DOHH2 (cell line): ENCODE data around the gene ENPP7.

ENCODE experiments used
- EZH2phosphoT487 ChIP-seq: fragments of 200-600 bp; sonication (generic); IDR thresholded peaks from 2 replicates; pipeline ENCODE4 v1.6.1; 2017; ENCODE audit warnings: borderline replicate concordance, mild to moderate bottlenecking, antibody characterized with exemption, low read length, moderate library complexity, mixed read lengths
- TF ChIP-seq, protein P1 (sequence below): fragments of 200-600 bp; sonication (generic); IDR thresholded peaks from one replicate; pipeline ENCODE4 v1.5.1; 2014; ENCODE audit warnings: antibody characterized with exemption, mild to moderate bottlenecking, low read depth, low read length; ENCODE audit not compliant: poor library complexity, severe bottlenecking

DNA sequence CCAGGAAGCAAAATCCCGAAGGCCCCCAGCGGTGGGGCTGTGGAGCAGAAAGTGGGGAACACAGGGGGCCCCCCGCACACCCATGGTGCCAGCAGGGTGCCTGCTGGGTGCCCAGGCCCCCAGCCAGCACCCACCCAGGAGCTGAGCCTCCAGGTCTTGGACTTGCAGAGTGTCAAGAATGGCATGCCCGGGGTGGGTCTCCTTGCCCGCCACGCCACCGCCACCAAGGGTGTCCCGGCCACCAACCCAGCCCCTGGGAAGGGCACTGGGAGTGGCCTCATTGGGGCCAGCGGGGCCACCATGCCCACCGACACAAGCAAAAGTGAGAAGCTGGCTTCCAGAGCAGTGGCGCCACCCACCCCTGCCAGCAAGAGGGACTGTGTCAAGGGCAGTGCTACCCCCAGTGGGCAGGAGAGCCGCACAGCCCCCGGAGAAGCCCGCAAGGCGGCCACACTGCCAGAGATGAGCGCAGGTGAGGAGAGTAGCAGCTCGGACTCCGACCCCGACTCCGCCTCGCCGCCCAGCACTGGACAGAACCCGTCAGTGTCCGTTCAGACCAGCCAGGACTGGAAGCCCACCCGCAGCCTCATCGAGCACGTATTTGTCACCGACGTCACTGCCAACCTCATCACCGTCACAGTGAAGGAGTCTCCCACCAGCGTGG, 53.7 kb downstream of the ENPP7 start:
- TF ChIP-seq, protein P1, sequence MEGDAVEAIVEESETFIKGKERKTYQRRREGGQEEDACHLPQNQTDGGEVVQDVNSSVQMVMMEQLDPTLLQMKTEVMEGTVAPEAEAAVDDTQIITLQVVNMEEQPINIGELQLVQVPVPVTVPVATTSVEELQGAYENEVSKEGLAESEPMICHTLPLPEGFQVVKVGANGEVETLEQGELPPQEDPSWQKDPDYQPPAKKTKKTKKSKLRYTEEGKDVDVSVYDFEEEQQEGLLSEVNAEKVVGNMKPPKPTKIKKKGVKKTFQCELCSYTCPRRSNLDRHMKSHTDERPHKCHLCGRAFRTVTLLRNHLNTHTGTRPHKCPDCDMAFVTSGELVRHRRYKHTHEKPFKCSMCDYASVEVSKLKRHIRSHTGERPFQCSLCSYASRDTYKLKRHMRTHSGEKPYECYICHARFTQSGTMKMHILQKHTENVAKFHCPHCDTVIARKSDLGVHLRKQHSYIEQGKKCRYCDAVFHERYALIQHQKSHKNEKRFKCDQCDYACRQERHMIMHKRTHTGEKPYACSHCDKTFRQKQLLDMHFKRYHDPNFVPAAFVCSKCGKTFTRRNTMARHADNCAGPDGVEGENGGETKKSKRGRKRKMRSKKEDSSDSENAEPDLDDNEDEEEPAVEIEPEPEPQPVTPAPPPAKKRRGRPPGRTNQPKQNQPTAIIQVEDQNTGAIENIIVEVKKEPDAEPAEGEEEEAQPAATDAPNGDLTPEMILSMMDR = no peak
- TF ChIP-seq EZH2phosphoT487 = no peak
